ENCODE results near the gene PTGES3L. TPM values are rescaled to one million over a fixed set of nuclear protein-coding genes. Genes with fewer than 3 reads are reported as not detected.

PTGES3L gene
- total and polyA plus RNA-seq, 7 experiments from 2014 or later, result 0.69 to 0.94 TPM; not detected in 5

- intact Hi-C loops (cut with micrococcal nuclease), result loop anchor here in 1 of 2 donors (10.0 kb wide), 1 partner anchor 190 kb away; the partner anchor contains the start of gene TMEM106A
These were observed 45.4 kb upstream of the PTGES3L start for GRCh38 chr17:43025290-43025657.

GRCh38 chr17:43024407-43025289 lies 44.8 kb upstream of the PTGES3L start, which contains the start of gene RND2:
TSS of gene RND2 (plus strand) at chr17:43025231. CDS start at chr17:43025348, 117 bp downstream.
- ATAC-seq (peak; percentile 81), DNase-seq (peak; percentile 65 to 85 (median 77))
- Histone ChIP-seq H3K9me3 (ENCODE audit: control insufficient read depth in 2 of 3, low read length in 3 of 3) (no peaks in the 10 kb centered on the region), H3K27ac (ENCODE audit: low read depth, low read length) (peak within 1 kb of the TSS; percentile 66), H3K4me1 (ENCODE audit: control insufficient read depth in 2 of 2, insufficient read depth in 2 of 2, low read length in 2 of 2) (peaks cover 21% of the 10 kb centered on the region in 2 donors), H3K27me3 (ENCODE audit: control insufficient read depth in 2 of 2, insufficient read depth in 2 of 2, low read length in 2 of 2) (no peaks in the 10 kb centered on the region), H3K36me3 (ENCODE audit: control insufficient read depth in 2 of 3, insufficient read depth in 3 of 3, low read length in 3 of 3) (peaks cover 0 to 5% (median 0%) of the 10 kb centered on the region in 3 experiments), H3K4me3 (ENCODE audit: low read length) (peak within 1 kb of the TSS; percentile 70)
- Mint-ChIP-seq H3K36me3 (peaks cover 0 to 4% (median 0%) of the 10 kb centered on the region in 5 donors), H3K27me3 (peaks cover 0 to 16% (median 0%) of the 10 kb centered on the region in 5 donors), H3K9me3 (peaks cover 0 to 2% (median 0%) of the 10 kb centered on the region in 11 donors), H3K4me1 (peaks cover 16 to 28% (median 21%) of the 10 kb centered on the region in 7 donors), H3K27ac (peak within 1 kb of the TSS; percentile 80 to 91 (median 88)), H3K4me3 (peak within 1 kb of the TSS; percentile 86 to 95 (median 93))
- CTCF ChIA-PET, result interaction anchor here (0.7 to 1.9 kb wide), 6 partner anchors 14 to 528 kb away, joined by 3 to 10 read pairs (median 3); partner anchors contain the start of genes IFI35 and RPL27
- POLR2A ChIA-PET, result interaction anchor here (0.8 to 2.1 kb wide), 9 partner anchors 12 to 363 kb away, joined by 3 to 19 read pairs (median 4); partner anchors contain the start of genes RPL27 and TMEM106A
- intact Hi-C loops (cut with micrococcal nuclease), result loop anchor here (1.0 to 10.0 kb wide), 7 partner anchors 18 to 832 kb away; partner anchors contain the start of genes BRCA1 (in 1 of the 2), GHDC (in 1 of the 2), IFI35 (in 1 of the 2) and NBR1 (in 1 of the 2)

More at GRCh38 chr17:43025290-43025657, 45.4 kb upstream of the PTGES3L start:
- H3K9me3 Mint-ChIP-seq, result peaks cover 0 to 2% (median 0%) of the 10 kb centered on the region in 11 donors
- peaks cover 0 to 5% (median 0%) of the 10 kb centered on the region in 3 experiments for H3K36me3 ChIP-seq (ENCODE audit: control insufficient read depth in 2 of 3, insufficient read depth in 3 of 3, low read length in 3 of 3)
- no peak overlapping the region for H3K27ac ChIP-seq (ENCODE audit: low read depth, low read length)
- DNase-seq (no peak), ATAC-seq (no peak)
- ChIA-PET CTCF (interaction anchor here (1.4 kb wide), 1 partner anchor 14 kb away, joined by 3 read pairs; no protein-coding TSS in a partner anchor), POLR2A (interaction anchor here (0.6 to 2.1 kb wide), 3 partner anchors 336 to 567 kb away, joined by 5 to 13 read pairs (median 5); partner anchors contain the start of gene ATP6V0A1)
- no peaks in the 10 kb centered on the region for H3K9me3 ChIP-seq (ENCODE audit: control insufficient read depth in 2 of 3, low read length in 3 of 3)
- H3K27me3 Mint-ChIP-seq, result peaks cover 0 to 16% (median 0%) of the 10 kb centered on the region in 5 donors
- peaks cover 15 to 22% (median 16%) of the 10 kb centered on the region in 7 donors for H3K4me1 Mint-ChIP-seq
- peak overlapping the region; percentile 73 to 94 (median 85) for H3K4me3 Mint-ChIP-seq
- H3K4me3 ChIP-seq (ENCODE audit: low read length), result peak overlapping the region; percentile 24
- peaks cover 0 to 4% (median 0%) of the 10 kb centered on the region in 5 donors for H3K36me3 Mint-ChIP-seq
- peak overlapping the region in 4 of 9 donors; percentile 52 to 90 (median 84) for H3K27ac Mint-ChIP-seq
- H3K27me3 ChIP-seq (ENCODE audit: control insufficient read depth in 2 of 2, insufficient read depth in 2 of 2, low read length in 2 of 2), result no peaks in the 10 kb centered on the region
- peaks cover 21% of the 10 kb centered on the region in 2 donors for H3K4me1 ChIP-seq (ENCODE audit: control insufficient read depth in 2 of 2, insufficient read depth in 2 of 2, low read length in 2 of 2)

- peak within 1 kb of the TSS; percentile 79 for H3K4me3 ChIP-seq (ENCODE audit: low read length)
- Mint-ChIP-seq H3K27ac (peak within 1 kb of the TSS in 8 of 9 donors; percentile 52 to 89 (median 82)), H3K4me3 (peak within 1 kb of the TSS; percentile 86 to 95 (median 92)), H3K4me1 (peaks cover 16 to 41% (median 38%) of the 10 kb centered on the region in 7 donors), H3K36me3 (peaks cover 0 to 4% (median 0%) of the 10 kb centered on the region in 5 donors), H3K27me3 (peaks cover 0 to 16% (median 0%) of the 10 kb centered on the region in 5 donors), H3K9me3 (peaks cover 0 to 2% (median 0%) of the 10 kb centered on the region in 11 donors)
- ChIA-PET POLR2A (interaction anchor here (1.0 to 1.9 kb wide), 9 partner anchors 10 to 366 kb away, joined by 3 to 12 read pairs (median 4); partner anchors contain the start of genes BRCA1, IFI35 and RPL27), CTCF (interaction anchor here (1.0 kb wide), 1 partner anchor 460 kb away, joined by 3 read pairs; no protein-coding TSS in a partner anchor)
- no peaks in the 10 kb centered on the region for H3K9me3 ChIP-seq (ENCODE audit: control insufficient read depth in 2 of 3, low read length in 3 of 3)
- H3K27ac ChIP-seq (ENCODE audit: low read depth, low read length), result peak within 1 kb of the TSS; percentile 73
- H3K36me3 ChIP-seq (ENCODE audit: control insufficient read depth in 2 of 3, insufficient read depth in 3 of 3, low read length in 3 of 3), result peaks cover 0 to 5% (median 0%) of the 10 kb centered on the region in 3 experiments
- peak; percentile 30 to 74 (median 45) for DNase-seq
- H3K4me1 ChIP-seq (ENCODE audit: control insufficient read depth in 2 of 2, insufficient read depth in 2 of 2, low read length in 2 of 2), result peaks cover 21 to 27% of the 10 kb centered on the region in 2 donors
- H3K27me3 ChIP-seq (ENCODE audit: control insufficient read depth in 2 of 2, insufficient read depth in 2 of 2, low read length in 2 of 2), result no peaks in the 10 kb centered on the region
- ATAC-seq, result peak; percentile 59
- intact Hi-C loops (cut with micrococcal nuclease), result loop anchor here (1.0 to 10.0 kb wide), 6 partner anchors 16 to 830 kb away; partner anchors contain the start of genes GHDC (in 1 of the 2), IFI35 (in 1 of the 2), NBR1 (in 1 of the 2) and PLEKHH3 (in 1 of the 2)
These were observed 42.0 kb upstream of the PTGES3L start, which contains the start of gene VAT1 for GRCh38 chr17:43021741-43022512. TSS of gene VAT1 (minus strand) at chr17:43022385. CDS start at chr17:43022322, 63 bp downstream.

GRCh38 chr17:43020789-43021740 lies 41.2 kb upstream of the PTGES3L start:
- Histone ChIP-seq H3K4me3 (ENCODE audit: low read length) (peak overlapping the region; percentile 79), H3K36me3 (ENCODE audit: control insufficient read depth in 2 of 3, insufficient read depth in 3 of 3, low read length in 3 of 3) (peaks cover 0 to 5% (median 0%) of the 10 kb centered on the region in 3 experiments), H3K27me3 (ENCODE audit: control insufficient read depth in 2 of 2, insufficient read depth in 2 of 2, low read length in 2 of 2) (no peaks in the 10 kb centered on the region), H3K4me1 (ENCODE audit: control insufficient read depth in 2 of 2, insufficient read depth in 2 of 2, low read length in 2 of 2) (peaks cover 21 to 27% of the 10 kb centered on the region in 2 donors), H3K9me3 (ENCODE audit: control insufficient read depth in 2 of 3, low read length in 3 of 3) (no peaks in the 10 kb centered on the region), H3K27ac (ENCODE audit: low read depth, low read length) (peak overlapping the region; percentile 73)
- Mint-ChIP-seq H3K4me3 (peak overlapping the region; percentile 86 to 95 (median 92)), H3K36me3 (peaks cover 0 to 4% (median 0%) of the 10 kb centered on the region in 5 donors), H3K27me3 (peaks cover 0 to 14% (median 0%) of the 10 kb centered on the region in 5 donors), H3K27ac (peak overlapping the region in 8 of 9 donors; percentile 52 to 89 (median 82)), H3K4me1 (peaks cover 16 to 41% (median 38%) of the 10 kb centered on the region in 7 donors), H3K9me3 (peaks cover 0 to 2% (median 0%) of the 10 kb centered on the region in 11 donors)
- peak; percentile 1 for ATAC-seq
- intact Hi-C loops (cut with micrococcal nuclease), result loop anchor here (5.0 to 10.0 kb wide), 4 partner anchors 151 to 829 kb away; partner anchors contain the start of genes GHDC (in 1 of the 2), NBR1 (in 1 of the 2), PLEKHH3 (in 1 of the 2) and TMEM106A (in 1 of the 2)
- POLR2A ChIA-PET, result interaction anchor here (0.7 to 1.9 kb wide), 9 partner anchors 9 to 367 kb away, joined by 3 to 12 read pairs (median 4); partner anchors contain the start of genes BRCA1, IFI35 and RPL27
- DNase-seq, result peak in 7 of 9 donors; percentile 30 to 56 (median 43)
- CTCF ChIA-PET, result interaction anchor here (0.6 kb wide), 1 partner anchor 375 kb away, joined by 4 read pairs; no protein-coding TSS in a partner anchor

Measured in naive thymus-derived CD4-positive, alpha-beta T cell (primary cell).